GM12801 (cell line): ENCODE measurements around the gene AGPAT4.

Experiments used
- TF ChIP-seq, protein P1 (sequence below): IDR thresholded peaks from one replicate; pipeline ENCODE4 v1.5.1; 2011; ENCODE audit warnings: control low read depth; ENCODE audit not compliant: insufficient read length; ENCODE audit errors: extremely low read depth

Gene AGPAT4

GRCh38 chr6:161273752-161274487, at the start of gene AGPAT4:
Gene AGPAT4, minus strand, starts transcription at chr6:161274061. Its CDS starts 41,848 bp downstream, at chr6:161232213.
- TF ChIP-seq, protein P1, sequence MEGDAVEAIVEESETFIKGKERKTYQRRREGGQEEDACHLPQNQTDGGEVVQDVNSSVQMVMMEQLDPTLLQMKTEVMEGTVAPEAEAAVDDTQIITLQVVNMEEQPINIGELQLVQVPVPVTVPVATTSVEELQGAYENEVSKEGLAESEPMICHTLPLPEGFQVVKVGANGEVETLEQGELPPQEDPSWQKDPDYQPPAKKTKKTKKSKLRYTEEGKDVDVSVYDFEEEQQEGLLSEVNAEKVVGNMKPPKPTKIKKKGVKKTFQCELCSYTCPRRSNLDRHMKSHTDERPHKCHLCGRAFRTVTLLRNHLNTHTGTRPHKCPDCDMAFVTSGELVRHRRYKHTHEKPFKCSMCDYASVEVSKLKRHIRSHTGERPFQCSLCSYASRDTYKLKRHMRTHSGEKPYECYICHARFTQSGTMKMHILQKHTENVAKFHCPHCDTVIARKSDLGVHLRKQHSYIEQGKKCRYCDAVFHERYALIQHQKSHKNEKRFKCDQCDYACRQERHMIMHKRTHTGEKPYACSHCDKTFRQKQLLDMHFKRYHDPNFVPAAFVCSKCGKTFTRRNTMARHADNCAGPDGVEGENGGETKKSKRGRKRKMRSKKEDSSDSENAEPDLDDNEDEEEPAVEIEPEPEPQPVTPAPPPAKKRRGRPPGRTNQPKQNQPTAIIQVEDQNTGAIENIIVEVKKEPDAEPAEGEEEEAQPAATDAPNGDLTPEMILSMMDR, result no peak

- TF ChIP-seq, protein P1, result no peak
Measured at GRCh38 chr6:161319231-161319630, 45.4 kb upstream of the AGPAT4 start.

GRCh38 chr6:161318456-161318855, 44.6 kb upstream of the AGPAT4 start:
- TF ChIP-seq, protein P1, result no peak

DNA sequence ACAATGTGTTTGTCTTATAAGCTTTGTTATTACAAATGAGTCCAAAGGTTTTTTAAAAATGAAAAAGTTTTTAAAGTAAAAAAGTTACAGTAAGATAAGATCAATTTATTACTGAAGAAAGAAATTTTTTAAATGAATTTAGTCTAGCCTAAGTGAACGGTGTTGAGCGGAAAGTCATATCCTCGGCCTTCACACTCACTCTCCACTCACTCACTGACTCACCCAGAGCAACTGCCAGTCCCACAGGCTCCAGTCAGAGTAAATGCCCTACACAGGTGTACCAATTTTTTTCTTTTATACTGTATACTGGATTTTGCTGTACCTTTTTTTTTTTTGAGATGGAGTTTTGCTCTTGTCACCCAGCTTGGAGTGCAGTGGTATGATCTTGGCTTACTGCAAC, 42.7 kb upstream of the AGPAT4 start:
- TF ChIP-seq, protein P1, result no peak

- TF ChIP-seq, protein P1, result no peak
Measured at GRCh38 chr6:161313940-161314509, 40.2 kb upstream of the AGPAT4 start.

DNA sequence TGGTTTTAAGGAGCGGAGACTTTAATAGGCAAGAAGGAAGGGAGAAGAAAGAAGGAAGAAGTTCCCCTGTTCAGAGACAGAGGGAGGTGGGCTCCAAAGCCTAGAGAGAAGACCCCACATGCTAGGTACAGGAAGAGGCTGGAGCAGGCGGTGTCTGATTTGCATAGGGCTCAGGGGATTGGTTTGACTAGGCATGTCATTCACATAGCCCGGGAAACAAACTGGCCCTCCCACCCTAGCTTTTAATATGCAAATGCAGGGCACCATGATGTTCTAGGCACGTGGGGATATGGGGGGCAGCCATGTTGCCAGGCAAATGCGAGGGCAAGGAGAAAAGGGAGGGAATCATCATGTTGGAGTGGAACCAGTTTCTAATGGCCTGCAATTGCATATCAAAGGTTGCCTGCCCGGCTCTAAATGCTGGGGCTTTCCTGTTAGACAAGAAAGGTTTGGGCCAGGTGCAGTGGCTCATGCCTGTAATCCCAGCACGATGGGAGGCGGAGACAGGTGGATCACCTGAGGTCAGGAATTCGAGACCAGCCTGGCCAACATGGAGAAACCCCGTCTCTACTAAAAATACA, 34.3 kb upstream of the AGPAT4 start:
- TF ChIP-seq, protein P1, result no peak

GRCh38 chr6:161305860-161306259, 32.0 kb upstream of the AGPAT4 start:
- TF ChIP-seq, protein P1, result no peak
